Erythroblast (primary cell): ENCODE results near the gene LDLRAD4.

Experiments used
- GATA1 ChIP-seq: IDR thresholded peaks from 2 replicates; pipeline ENCODE4 v1.6.1; 2011; ENCODE audit warnings: low read depth, mild to moderate bottlenecking, control low read depth, low read length, moderate library complexity
- POLR2A ChIP-seq: IDR thresholded peaks from 2 replicates; pipeline ENCODE4 v1.6.1; 2011; ENCODE audit warnings: mild to moderate bottlenecking, low read length

- no peak for TF ChIP-seq POLR2A
- TF ChIP-seq GATA1 = no peak
These were observed 358.6 kb downstream of the LDLRAD4 start for GRCh38 chr18:13577091-13577697.
